Liver (tissue), 9 donors: ENCODE results near the gene GLT1D1. TPM values are rescaled to one million over a fixed set of nuclear protein-coding genes. Genes with fewer than 3 reads are reported as not detected.
A peak's percentile ranks its signal among the peaks of the same experiment; 100 is the strongest.

ENCODE experiments used
- DNase-seq: peaks from one replicate; pipeline ENCODE4 v3.0.0-alpha.2; 2017; ENCODE audit warnings: low spot score
- H3K27ac ChIP-seq, 2 donors: one replicate each; pipeline ENCODE4 v1.7.0; 2013; ENCODE audit warnings: inconsistent platforms in 2 of 2, low read length in 2 of 2, control low read depth in 1 of 2, low read depth in 1 of 2, mild to moderate bottlenecking in 1 of 2
- H3K27me3 ChIP-seq, 4 donors: one replicate each; pipeline versions ENCODE4 v1.6.1 to v1.7.0; 2013; ENCODE audit warnings: low read length in 3 of 4, inconsistent platforms in 1 of 4, mild to moderate bottlenecking in 1 of 4, moderate library complexity in 1 of 4; ENCODE audit not compliant: control insufficient read depth in 4 of 4, insufficient read depth in 4 of 4
- H3K36me3 ChIP-seq, 4 donors: one replicate each; pipeline versions ENCODE4 v1.6.1 to v1.7.0; 2013; ENCODE audit warnings: low read length in 3 of 4, mild to moderate bottlenecking in 3 of 4, low read depth in 1 of 4, moderate library complexity in 1 of 4; ENCODE audit not compliant: control insufficient read depth in 4 of 4, insufficient read depth in 3 of 4
- H3K4me1 ChIP-seq, 4 donors: one replicate each; pipeline versions ENCODE4 v1.6.1 to v1.7.0; 2013; ENCODE audit warnings: low read length in 3 of 4, mild to moderate bottlenecking in 3 of 4, moderate library complexity in 1 of 4; ENCODE audit not compliant: control insufficient read depth in 4 of 4, insufficient read depth in 4 of 4
- H3K4me3 ChIP-seq, 3 donors: one replicate each; pipeline versions ENCODE4 v1.6.1 to v1.7.0; 2013; ENCODE audit warnings: low read length in 3 of 3, control low read depth in 1 of 3, low read depth in 1 of 3, mild to moderate bottlenecking in 1 of 3
- H3K9ac ChIP-seq, 2 donors: one replicate each; pipeline ENCODE4 v1.7.0; 2013; ENCODE audit warnings: low read length in 2 of 2, mild to moderate bottlenecking in 2 of 2, moderate library complexity in 2 of 2, control low read depth in 1 of 2, low read depth in 1 of 2
- H3K9me3 ChIP-seq, 4 donors: one replicate each; pipeline versions ENCODE4 v1.6.1 to v1.7.0; 2013; ENCODE audit warnings: low read length in 3 of 4; ENCODE audit not compliant: control insufficient read depth in 4 of 4
- EGR1 ChIP-seq, 2 donors: IDR thresholded peaks; 2 replicates each; pipeline ENCODE4 v1.6.1; 2016 to 2018; ENCODE audit warnings: antibody characterized with exemption in 2 of 2, low read depth in 2 of 2
- FOXA1 ChIP-seq: IDR thresholded peaks from 2 replicates; pipeline ENCODE4 v1.6.1; 2016; ENCODE audit warnings: antibody characterized with exemption
- FOXA2 ChIP-seq: IDR thresholded peaks from 2 replicates; pipeline ENCODE4 v1.6.1; 2016; ENCODE audit warnings: antibody characterized with exemption
- GABPA ChIP-seq, 2 donors: IDR thresholded peaks in 1 of 2; conservative IDR thresholded peaks in 1 of 2; 2 replicates each; pipeline ENCODE4 v1.6.1; 2016; ENCODE audit warnings: antibody characterized with exemption in 2 of 2, mild to moderate bottlenecking in 1 of 2, moderate library complexity in 1 of 2
- HNF4A ChIP-seq, 2 donors: conservative IDR thresholded peaks; 2 replicates each; pipeline ENCODE4 v1.6.1; 2016; ENCODE audit warnings: antibody characterized with exemption in 2 of 2, mild to moderate bottlenecking in 2 of 2
- HNF4G ChIP-seq: IDR thresholded peaks from 2 replicates; pipeline ENCODE4 v1.6.1; 2016; ENCODE audit warnings: antibody characterized with exemption
- JUND ChIP-seq, 2 donors: IDR thresholded peaks; 2 replicates each; pipeline ENCODE4 v1.6.1; 2016; ENCODE audit warnings: antibody characterized with exemption in 2 of 2
- NR2F2 ChIP-seq: IDR thresholded peaks from 2 replicates; pipeline ENCODE4 v1.6.1; 2016; ENCODE audit warnings: antibody characterized with exemption
- RAD21 ChIP-seq, 2 donors: IDR thresholded peaks; 2 replicates each; pipeline ENCODE4 v1.6.1; 2016; ENCODE audit warnings: antibody characterized with exemption in 2 of 2, mild to moderate bottlenecking in 2 of 2
- RXRA ChIP-seq, 2 donors: IDR thresholded peaks; 2 replicates each; pipeline ENCODE4 v1.6.1; 2017 to 2018; ENCODE audit warnings: antibody characterized with exemption in 2 of 2, mild to moderate bottlenecking in 1 of 2
- TAF1 ChIP-seq: conservative IDR thresholded peaks from 2 replicates; pipeline ENCODE4 v1.6.1; 2016; ENCODE audit warnings: antibody characterized with exemption, mild to moderate bottlenecking
- WGBS: extraction: QIAGEN DNeasy Blood & Tissue Kit; methylation state at CpG from one replicate; pipeline ENCODE4 v1.1.7; 2013; 5-methylcytosine and 5-hydroxymethylcytosine counted together
- polyA plus RNA-seq, 2 donors: library from polyadenylated mRNA; stranded (reverse) in 1 of 2; unstranded in 1 of 2; fragments of 200-250 nt in 1 of 2; fragments of >200 nt in 1 of 2; fragmentation: Nextera tagmentation in 1 of 2; extraction: Ambion mirVana in 1 of 2; gene quantifications; one replicate each; pipeline versions ENCODE4 v1.2.1 to v1.2.3, GENCODE V29; 2013 to 2015
- total RNA-seq, 2 donors: library from RNA; depleted of rRNA; stranded (reverse); fragments of >200 nt; gene quantifications; one replicate each; pipeline ENCODE4 v1.2.3, GENCODE V29; 2014
- TF ChIP-seq, protein P1 (sequence below): IDR thresholded peaks from 2 replicates; pipeline ENCODE4 v1.6.1; 2016; ENCODE audit warnings: antibody characterized with exemption, mild to moderate bottlenecking
- TF ChIP-seq, protein P2 (sequence below): IDR thresholded peaks from 2 replicates; pipeline ENCODE4 v1.6.1; 2016; ENCODE audit warnings: antibody characterized with exemption
- TF ChIP-seq, protein P3 (sequence below): IDR thresholded peaks from 2 replicates; pipeline ENCODE4 v1.6.1; 2016; ENCODE audit warnings: antibody characterized with exemption
- TF ChIP-seq, protein P4 (sequence below): IDR thresholded peaks from 2 replicates; pipeline ENCODE4 v1.6.1; 2016; ENCODE audit warnings: antibody characterized with exemption
- TF ChIP-seq, protein P5 (sequence below): fragments of 150-350 bp; IDR thresholded peaks from 2 replicates; pipeline ENCODE4 v1.5.1; 2017; ENCODE audit warnings: improper control_type of control experiment, low read depth, low read length; ENCODE audit not compliant: missing input control
- donor health status: healthy.
- donor health status: healthy.
- donor health status: healthy.
- donor health status: healthy.
- donor health status: healthy.

GLT1D1 gene
- total and polyA plus RNA-seq, 4 donors, result 10.4 to 17.7 (median 13.9) TPM

DNA sequence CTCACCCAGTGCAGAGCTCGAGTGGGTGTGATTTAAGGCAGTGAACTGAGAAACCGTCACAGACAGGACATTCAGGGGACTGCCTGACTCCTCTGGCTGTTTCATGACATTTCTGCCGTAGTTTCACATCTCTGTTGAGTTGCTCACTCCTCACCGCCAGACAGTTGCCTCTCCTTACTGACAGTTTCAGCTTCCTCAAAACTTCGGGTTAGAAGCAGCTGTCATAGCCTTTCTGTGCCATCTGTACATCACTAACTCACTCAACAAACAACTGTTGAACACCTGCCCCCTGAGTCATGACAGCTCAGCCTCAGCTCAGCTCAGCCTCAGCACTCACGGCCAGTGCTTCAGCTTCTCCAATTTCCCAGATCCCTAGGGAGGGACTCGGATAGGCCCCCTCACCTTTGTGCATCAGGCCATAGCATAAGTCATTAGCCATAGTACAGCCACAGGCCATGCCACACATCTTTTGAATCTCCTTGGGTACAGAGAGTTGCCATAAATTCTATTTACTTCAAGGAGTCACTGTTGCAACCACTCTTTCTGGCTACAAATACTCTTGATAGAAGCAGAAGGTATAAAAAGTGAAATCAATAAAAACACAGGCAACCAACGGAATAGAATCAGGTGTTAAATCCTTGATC lies 23.3 kb upstream of the GLT1D1 start:
- H3K9me3 ChIP-seq, result no peaks in the 10 kb centered on the region
- H3K36me3 ChIP-seq, result no peaks in the 10 kb centered on the region
- TF ChIP-seq, protein P1, sequence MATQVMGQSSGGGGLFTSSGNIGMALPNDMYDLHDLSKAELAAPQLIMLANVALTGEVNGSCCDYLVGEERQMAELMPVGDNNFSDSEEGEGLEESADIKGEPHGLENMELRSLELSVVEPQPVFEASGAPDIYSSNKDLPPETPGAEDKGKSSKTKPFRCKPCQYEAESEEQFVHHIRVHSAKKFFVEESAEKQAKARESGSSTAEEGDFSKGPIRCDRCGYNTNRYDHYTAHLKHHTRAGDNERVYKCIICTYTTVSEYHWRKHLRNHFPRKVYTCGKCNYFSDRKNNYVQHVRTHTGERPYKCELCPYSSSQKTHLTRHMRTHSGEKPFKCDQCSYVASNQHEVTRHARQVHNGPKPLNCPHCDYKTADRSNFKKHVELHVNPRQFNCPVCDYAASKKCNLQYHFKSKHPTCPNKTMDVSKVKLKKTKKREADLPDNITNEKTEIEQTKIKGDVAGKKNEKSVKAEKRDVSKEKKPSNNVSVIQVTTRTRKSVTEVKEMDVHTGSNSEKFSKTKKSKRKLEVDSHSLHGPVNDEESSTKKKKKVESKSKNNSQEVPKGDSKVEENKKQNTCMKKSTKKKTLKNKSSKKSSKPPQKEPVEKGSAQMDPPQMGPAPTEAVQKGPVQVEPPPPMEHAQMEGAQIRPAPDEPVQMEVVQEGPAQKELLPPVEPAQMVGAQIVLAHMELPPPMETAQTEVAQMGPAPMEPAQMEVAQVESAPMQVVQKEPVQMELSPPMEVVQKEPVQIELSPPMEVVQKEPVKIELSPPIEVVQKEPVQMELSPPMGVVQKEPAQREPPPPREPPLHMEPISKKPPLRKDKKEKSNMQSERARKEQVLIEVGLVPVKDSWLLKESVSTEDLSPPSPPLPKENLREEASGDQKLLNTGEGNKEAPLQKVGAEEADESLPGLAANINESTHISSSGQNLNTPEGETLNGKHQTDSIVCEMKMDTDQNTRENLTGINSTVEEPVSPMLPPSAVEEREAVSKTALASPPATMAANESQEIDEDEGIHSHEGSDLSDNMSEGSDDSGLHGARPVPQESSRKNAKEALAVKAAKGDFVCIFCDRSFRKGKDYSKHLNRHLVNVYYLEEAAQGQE, result no peak
- TF ChIP-seq FOXA2 (no peak), EGR1 (IDR thresholded peaks at IDR 0.05; ENCODE audit: low read depth in 2 of 2) (no peak), JUND (IDR thresholded peaks at IDR 0.05) (no peak), GABPA (IDR thresholded peaks at IDR 0.05 in 1 of 2, conservative IDR thresholded peaks at IDR 0.05 in 1 of 2) (no peak), NR2F2 (no peak), FOXA1 (no peak), RAD21 (IDR thresholded peaks at IDR 0.05) (no peak), TAF1 (no peak), HNF4G (no peak), HNF4A (conservative IDR thresholded peaks at IDR 0.05) (no peak)
- TF ChIP-seq, protein P2, sequence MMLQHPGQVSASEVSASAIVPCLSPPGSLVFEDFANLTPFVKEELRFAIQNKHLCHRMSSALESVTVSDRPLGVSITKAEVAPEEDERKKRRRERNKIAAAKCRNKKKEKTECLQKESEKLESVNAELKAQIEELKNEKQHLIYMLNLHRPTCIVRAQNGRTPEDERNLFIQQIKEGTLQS, result no peak
- TF ChIP-seq, protein P3, sequence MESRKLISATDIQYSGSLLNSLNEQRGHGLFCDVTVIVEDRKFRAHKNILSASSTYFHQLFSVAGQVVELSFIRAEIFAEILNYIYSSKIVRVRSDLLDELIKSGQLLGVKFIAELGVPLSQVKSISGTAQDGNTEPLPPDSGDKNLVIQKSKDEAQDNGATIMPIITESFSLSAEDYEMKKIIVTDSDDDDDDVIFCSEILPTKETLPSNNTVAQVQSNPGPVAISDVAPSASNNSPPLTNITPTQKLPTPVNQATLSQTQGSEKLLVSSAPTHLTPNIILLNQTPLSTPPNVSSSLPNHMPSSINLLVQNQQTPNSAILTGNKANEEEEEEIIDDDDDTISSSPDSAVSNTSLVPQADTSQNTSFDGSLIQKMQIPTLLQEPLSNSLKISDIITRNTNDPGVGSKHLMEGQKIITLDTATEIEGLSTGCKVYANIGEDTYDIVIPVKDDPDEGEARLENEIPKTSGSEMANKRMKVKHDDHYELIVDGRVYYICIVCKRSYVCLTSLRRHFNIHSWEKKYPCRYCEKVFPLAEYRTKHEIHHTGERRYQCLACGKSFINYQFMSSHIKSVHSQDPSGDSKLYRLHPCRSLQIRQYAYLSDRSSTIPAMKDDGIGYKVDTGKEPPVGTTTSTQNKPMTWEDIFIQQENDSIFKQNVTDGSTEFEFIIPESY, result no peak
- TF ChIP-seq, protein P4, sequence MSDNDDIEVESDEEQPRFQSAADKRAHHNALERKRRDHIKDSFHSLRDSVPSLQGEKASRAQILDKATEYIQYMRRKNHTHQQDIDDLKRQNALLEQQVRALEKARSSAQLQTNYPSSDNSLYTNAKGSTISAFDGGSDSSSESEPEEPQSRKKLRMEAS, result no peak
- TF ChIP-seq, protein P5, sequence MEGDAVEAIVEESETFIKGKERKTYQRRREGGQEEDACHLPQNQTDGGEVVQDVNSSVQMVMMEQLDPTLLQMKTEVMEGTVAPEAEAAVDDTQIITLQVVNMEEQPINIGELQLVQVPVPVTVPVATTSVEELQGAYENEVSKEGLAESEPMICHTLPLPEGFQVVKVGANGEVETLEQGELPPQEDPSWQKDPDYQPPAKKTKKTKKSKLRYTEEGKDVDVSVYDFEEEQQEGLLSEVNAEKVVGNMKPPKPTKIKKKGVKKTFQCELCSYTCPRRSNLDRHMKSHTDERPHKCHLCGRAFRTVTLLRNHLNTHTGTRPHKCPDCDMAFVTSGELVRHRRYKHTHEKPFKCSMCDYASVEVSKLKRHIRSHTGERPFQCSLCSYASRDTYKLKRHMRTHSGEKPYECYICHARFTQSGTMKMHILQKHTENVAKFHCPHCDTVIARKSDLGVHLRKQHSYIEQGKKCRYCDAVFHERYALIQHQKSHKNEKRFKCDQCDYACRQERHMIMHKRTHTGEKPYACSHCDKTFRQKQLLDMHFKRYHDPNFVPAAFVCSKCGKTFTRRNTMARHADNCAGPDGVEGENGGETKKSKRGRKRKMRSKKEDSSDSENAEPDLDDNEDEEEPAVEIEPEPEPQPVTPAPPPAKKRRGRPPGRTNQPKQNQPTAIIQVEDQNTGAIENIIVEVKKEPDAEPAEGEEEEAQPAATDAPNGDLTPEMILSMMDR, result no peak
- no peak overlapping the region for H3K9ac ChIP-seq
- H3K4me3 ChIP-seq, result no peak overlapping the region
- H3K27ac ChIP-seq, result peak overlapping the region in 1 of 2 donors; percentile 57
- no peaks in the 10 kb centered on the region for H3K27me3 ChIP-seq
- no peaks in the 10 kb centered on the region for H3K4me1 ChIP-seq
- 76% methylated on average over 8 of the region's 8 CpGs for WGBS
- no peak for DNase-seq

DNA sequence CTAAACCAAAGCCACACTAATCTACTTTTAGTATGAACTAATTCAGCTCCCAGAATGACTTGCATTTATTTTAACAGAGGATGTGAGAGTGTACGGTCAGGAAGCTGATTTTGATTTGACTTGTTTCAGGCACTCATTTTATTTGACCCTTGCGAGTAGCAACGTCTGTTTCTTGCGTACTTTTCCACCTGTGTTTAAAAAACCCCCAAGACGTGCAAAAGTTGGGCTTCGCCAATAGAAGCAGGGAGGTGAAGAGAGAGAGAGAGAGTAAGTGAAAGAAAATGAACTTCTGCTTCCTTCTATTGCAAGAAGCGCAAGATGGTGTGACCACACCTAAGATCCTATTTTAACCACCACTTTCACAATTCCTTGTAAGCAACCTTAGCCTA lies 22.8 kb upstream of the GLT1D1 start:
- WGBS, result 77% methylated on average over 7 of the region's 7 CpGs
- Histone ChIP-seq H3K9ac (no peak overlapping the region), H3K9me3 (no peaks in the 10 kb centered on the region), H3K36me3 (no peaks in the 10 kb centered on the region), H3K4me1 (no peaks in the 10 kb centered on the region), H3K27ac (peak overlapping the region in 1 of 2 donors; percentile 57), H3K27me3 (no peaks in the 10 kb centered on the region), H3K4me3 (no peak overlapping the region)
- no peak for DNase-seq
- TF ChIP-seq, protein P1, result no peak
- TF ChIP-seq, protein P4, result no peak
- no peak for TF ChIP-seq NR2F2
- TF ChIP-seq RXRA (IDR thresholded peaks at IDR 0.05), result no peak
- no peak for TF ChIP-seq JUND (IDR thresholded peaks at IDR 0.05)
- TF ChIP-seq HNF4A (conservative IDR thresholded peaks at IDR 0.05), result no peak
- TF ChIP-seq FOXA1, result no peak
- TF ChIP-seq, protein P3, result no peak
